Osteocyte (in vitro differentiated cells): ENCODE results near the gene PSMG2. TPM values are rescaled to one million over a fixed set of nuclear protein-coding genes. Genes with fewer than 3 reads are reported as not detected.

ENCODE experiments used
- DNase-seq: peaks from one replicate; pipeline ENCODE4 v3.0.0; 2021; ENCODE audit warnings: mixed read lengths; ENCODE audit not compliant: unreplicated experiment; ENCODE audit errors: extremely low spot score
- H3K27ac Mint-ChIP-seq: one replicate; pipeline ENCODE4 v1.8.0; 2021; ENCODE audit warnings: mild to moderate bottlenecking, mixed read lengths; ENCODE audit not compliant: unreplicated experiment
- H3K27me3 Mint-ChIP-seq: one replicate; pipeline ENCODE4 v1.8.0; 2021; ENCODE audit warnings: mixed read lengths; ENCODE audit not compliant: unreplicated experiment
- H3K36me3 Mint-ChIP-seq: one replicate; pipeline ENCODE4 v1.8.0; 2021; ENCODE audit warnings: mixed read lengths; ENCODE audit not compliant: unreplicated experiment
- H3K4me1 Mint-ChIP-seq: one replicate; pipeline ENCODE4 v1.8.0; 2021; ENCODE audit warnings: mixed read lengths; ENCODE audit not compliant: unreplicated experiment
- H3K4me3 Mint-ChIP-seq: one replicate; pipeline ENCODE4 v1.8.0; 2021; ENCODE audit warnings: mild to moderate bottlenecking, moderate library complexity, mixed read lengths; ENCODE audit not compliant: unreplicated experiment
- H3K9me3 Mint-ChIP-seq: one replicate; pipeline ENCODE4 v1.8.0; 2021; ENCODE audit warnings: mixed read lengths; ENCODE audit not compliant: unreplicated experiment
- CTCF ChIP-seq: fragments of 200-600 bp; sonication (generic); IDR thresholded peaks from 2 replicates; pipeline ENCODE4 v1.5.0; 2021; ENCODE audit warnings: antibody characterized with exemption, mild to moderate bottlenecking, moderate library complexity
- total RNA-seq: library from RNA; stranded (reverse); gene quantifications from 2 replicates; pipeline ENCODE4 v1.2.1, GENCODE V29; 2021

The PSMG2 gene
- total RNA-seq, 1 donor from 2014 or later, result 63.4 TPM

DNA sequence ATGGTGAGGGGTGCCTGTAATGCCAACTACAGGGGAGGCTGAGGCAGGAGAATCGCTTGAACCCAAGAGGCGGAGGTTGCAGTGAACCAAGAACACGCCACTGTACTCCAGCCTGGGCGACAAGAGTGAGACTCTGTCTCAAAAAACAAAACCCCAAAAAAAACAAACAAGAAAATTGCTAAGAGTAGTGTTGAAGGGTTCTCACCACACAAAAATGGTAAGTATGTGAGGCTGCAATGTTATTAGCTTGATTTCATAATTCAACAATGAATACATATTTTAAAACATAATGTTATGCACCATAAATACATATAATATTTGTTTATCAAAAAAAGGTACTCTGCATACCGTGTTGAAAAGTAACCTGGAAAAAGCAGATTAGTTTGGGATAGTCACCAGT lies 45.8 kb downstream of the PSMG2 start:
- Mint-ChIP-seq H3K4me1 (peaks cover 21% of the 10 kb centered on the region), H3K4me3 (no peak overlapping the region), H3K27me3 (no peaks in the 10 kb centered on the region), H3K9me3 (no peaks in the 10 kb centered on the region), H3K27ac (no peak overlapping the region), H3K36me3 (no peaks in the 10 kb centered on the region)
- no peak for TF ChIP-seq CTCF
- no peak for DNase-seq

DNA sequence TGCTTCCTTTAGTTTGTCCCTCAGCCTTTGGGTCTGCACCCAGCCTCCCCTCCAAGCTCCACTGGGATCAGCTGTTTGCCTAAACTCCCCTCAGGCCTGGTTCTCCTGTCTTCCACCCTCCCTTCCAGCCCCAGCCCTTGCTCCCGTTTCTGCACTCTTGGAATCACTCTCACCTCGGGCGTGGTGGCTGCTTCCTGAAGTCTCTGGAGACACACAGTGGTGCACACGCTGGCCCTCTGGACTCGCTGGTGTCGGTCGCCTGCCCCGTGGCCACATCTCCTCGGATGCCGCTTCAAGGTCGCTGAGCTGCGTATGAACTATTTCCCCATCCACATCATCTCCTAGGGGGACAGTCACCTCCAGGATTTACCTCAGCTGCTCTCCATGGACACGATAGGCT lies 46.3 kb downstream of the PSMG2 start:
- peaks cover 21% of the 10 kb centered on the region for H3K4me1 Mint-ChIP-seq
- DNase-seq, result no peak
- H3K27me3 Mint-ChIP-seq, result no peaks in the 10 kb centered on the region
- no peaks in the 10 kb centered on the region for H3K36me3 Mint-ChIP-seq
- no peaks in the 10 kb centered on the region for H3K9me3 Mint-ChIP-seq
- TF ChIP-seq CTCF, result no peak
- no peak overlapping the region for H3K4me3 Mint-ChIP-seq
- H3K27ac Mint-ChIP-seq, result peak overlapping the region; percentile 17

- no peak for DNase-seq
- no peak for TF ChIP-seq CTCF
- Mint-ChIP-seq H3K27ac (no peak overlapping the region), H3K27me3 (no peaks in the 10 kb centered on the region), H3K9me3 (no peaks in the 10 kb centered on the region), H3K4me3 (no peak overlapping the region), H3K36me3 (no peaks in the 10 kb centered on the region), H3K4me1 (peaks cover 21% of the 10 kb centered on the region)
Observed at GRCh38 chr18:12750076-12750714, 47.4 kb downstream of the PSMG2 start.

DNA sequence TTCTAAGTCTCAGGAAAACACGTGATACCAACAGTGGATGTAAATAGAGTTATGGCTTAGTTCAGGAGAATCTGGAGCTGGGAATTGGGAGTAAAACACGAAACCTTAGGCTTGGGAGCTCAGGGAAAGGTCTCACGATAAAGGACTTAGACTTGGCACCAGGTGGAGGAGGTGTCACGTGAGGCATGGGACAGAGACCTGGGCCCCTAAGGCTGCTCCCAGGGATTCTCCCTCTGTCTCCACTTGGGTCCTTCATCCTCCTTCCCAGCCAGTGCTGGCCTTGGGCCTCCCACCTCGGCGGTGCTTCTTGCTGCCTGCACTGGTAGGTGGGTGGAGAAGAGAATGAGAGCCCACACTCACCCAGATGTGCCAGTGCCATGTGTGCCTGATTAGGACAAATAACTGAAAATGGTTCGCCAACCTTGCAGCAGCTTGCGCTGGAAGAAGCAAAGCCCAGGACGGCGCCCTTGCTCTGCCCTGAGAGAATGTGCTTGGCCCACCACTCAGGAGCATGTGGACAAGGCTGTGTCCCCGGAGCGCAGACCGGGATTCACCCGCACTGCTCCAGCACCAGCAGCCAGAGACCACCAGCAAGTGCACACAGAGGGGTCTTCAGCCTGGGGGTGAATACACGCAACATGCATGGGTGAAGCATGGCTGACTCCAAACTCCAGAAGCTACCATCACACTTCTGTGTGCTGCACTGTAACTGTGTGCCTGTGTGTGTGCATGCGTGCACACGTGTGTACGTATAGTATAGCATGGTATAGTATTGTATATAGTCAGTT lies 48.1 kb downstream of the PSMG2 start:
- TF ChIP-seq CTCF, result no peak
- Mint-ChIP-seq H3K4me3 (no peak overlapping the region), H3K27ac (no peak overlapping the region), H3K9me3 (no peaks in the 10 kb centered on the region), H3K27me3 (no peaks in the 10 kb centered on the region), H3K4me1 (peaks cover 21% of the 10 kb centered on the region), H3K36me3 (no peaks in the 10 kb centered on the region)
- DNase-seq, result no peak

GRCh38 chr18:12751503-12751884 lies 48.7 kb downstream of the PSMG2 start:
- DNase-seq, result no peak
- no peaks in the 10 kb centered on the region for H3K36me3 Mint-ChIP-seq
- no peak overlapping the region for H3K27ac Mint-ChIP-seq

More at GRCh38 chr18:12751503-12751884, 48.7 kb downstream of the PSMG2 start:
- peaks cover 21% of the 10 kb centered on the region for H3K4me1 Mint-ChIP-seq
- H3K9me3 Mint-ChIP-seq, result no peaks in the 10 kb centered on the region
- H3K4me3 Mint-ChIP-seq, result no peak overlapping the region
- TF ChIP-seq CTCF, result no peak
- H3K27me3 Mint-ChIP-seq, result no peaks in the 10 kb centered on the region
